ENCODE results near the gene DRG2.

The DRG2 gene

DNA sequence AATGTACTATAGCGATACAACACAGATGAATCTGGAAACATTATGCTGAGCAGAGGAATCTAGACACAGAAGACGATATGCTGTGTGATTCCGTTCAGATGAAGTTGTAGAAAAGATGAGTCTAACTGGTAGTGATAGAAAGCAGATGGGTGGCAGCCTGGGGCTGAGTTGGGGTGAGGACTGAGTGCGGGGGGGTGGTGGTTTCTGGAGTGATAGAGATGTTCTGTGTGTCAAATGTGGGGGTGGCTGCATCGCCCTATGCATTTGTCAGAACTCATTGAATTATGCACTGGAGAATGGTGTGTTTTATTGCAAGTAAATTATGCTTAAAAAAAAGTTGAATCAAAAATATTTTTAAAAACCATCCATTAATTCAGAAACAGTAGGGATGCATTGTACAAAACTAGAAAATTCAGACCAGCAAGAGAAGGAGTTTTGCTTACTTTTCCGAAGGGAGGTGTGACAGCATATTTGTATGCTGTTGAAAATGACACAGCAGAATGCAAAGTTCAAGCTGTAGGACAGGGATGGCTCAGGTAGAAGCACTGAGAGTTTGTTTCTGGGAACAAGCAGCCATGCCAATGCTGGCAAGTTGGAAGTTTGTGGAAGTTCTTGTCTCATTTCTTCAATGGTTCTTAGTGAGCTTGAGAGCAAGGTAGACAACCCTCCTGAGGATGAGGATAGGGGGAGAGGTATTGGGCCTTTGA is 13.0 kb upstream of the DRG2 start:
- no peak overlapping the region for H3K18ac ChIP-seq (ENCODE audit: low read depth in 1 of 2, low read length in 2 of 2)
- H3K27ac ChIP-seq (ENCODE audit: low read length, poor library complexity, severe bottlenecking) = no peak overlapping the region
- H2AFZ ChIP-seq (ENCODE audit: low read depth, low read length) = no peak overlapping the region
- H2BK5ac ChIP-seq (ENCODE audit: low read depth, low read length, poor library complexity, severe bottlenecking) = no peak overlapping the region
- no peak for DNase-seq
- H3K4me2 ChIP-seq (ENCODE audit: low read length, poor library complexity, severe bottlenecking) = no peak overlapping the region
- H4K8ac ChIP-seq (ENCODE audit: low read length) = no peak overlapping the region
- no peaks in the 10 kb centered on the region for H3K79me1 ChIP-seq (replicated peaks; ENCODE audit: low read length, poor library complexity, severe bottlenecking)
- no peaks in the 10 kb centered on the region for H3K36me3 ChIP-seq (ENCODE audit: control insufficient read depth in 1 of 2, insufficient read depth in 2 of 2, low read depth in 1 of 2, low read length in 2 of 2)
- no peak overlapping the region for H2BK12ac ChIP-seq (ENCODE audit: low read length in 2 of 2)
- no peak overlapping the region for H2BK120ac ChIP-seq (ENCODE audit: low read depth, low read length)
- H3K27me3 ChIP-seq (ENCODE audit: control insufficient read depth in 1 of 2, insufficient read depth in 1 of 2, low read length in 2 of 2) = peaks cover 7 to 8% of the 10 kb centered on the region in 2 experiments
- H3K4me1 ChIP-seq (ENCODE audit: control insufficient read depth, insufficient read depth, low read depth, low read length) = peaks cover 3% of the 10 kb centered on the region
- H3K9ac ChIP-seq (ENCODE audit: low read length) = no peak overlapping the region
- H3K9me3 ChIP-seq (ENCODE audit: control insufficient read depth, low read length) = no peaks in the 10 kb centered on the region
- no peak overlapping the region for H3K4me3 ChIP-seq (ENCODE audit: insufficient read depth in 1 of 2, low read depth in 1 of 2, low read length in 2 of 2)
- H4K91ac ChIP-seq (ENCODE audit: low read length) = no peak overlapping the region
- 77% methylated on average over 5 of the region's 6 CpGs for WGBS
- H3K23ac ChIP-seq (ENCODE audit: low read length in 2 of 2) = no peak overlapping the region
- no peak overlapping the region for H3K4ac ChIP-seq (ENCODE audit: low read depth in 1 of 2, low read length in 2 of 2)
- H2AK5ac ChIP-seq (ENCODE audit: low read length, severe bottlenecking) = no peak overlapping the region
- H2BK15ac ChIP-seq (ENCODE audit: low read depth, poor library complexity, severe bottlenecking) = no peak overlapping the region
- H3K14ac ChIP-seq (ENCODE audit: low read length in 2 of 2) = no peak overlapping the region

GRCh38 chr17:18076936-18077335 is 10.8 kb upstream of the DRG2 start:
- 86% methylated on average over 7 of the region's 7 CpGs for WGBS
- H3K4me3 ChIP-seq (ENCODE audit: insufficient read depth in 1 of 2, low read depth in 1 of 2, low read length in 2 of 2) = no peak overlapping the region

DNA sequence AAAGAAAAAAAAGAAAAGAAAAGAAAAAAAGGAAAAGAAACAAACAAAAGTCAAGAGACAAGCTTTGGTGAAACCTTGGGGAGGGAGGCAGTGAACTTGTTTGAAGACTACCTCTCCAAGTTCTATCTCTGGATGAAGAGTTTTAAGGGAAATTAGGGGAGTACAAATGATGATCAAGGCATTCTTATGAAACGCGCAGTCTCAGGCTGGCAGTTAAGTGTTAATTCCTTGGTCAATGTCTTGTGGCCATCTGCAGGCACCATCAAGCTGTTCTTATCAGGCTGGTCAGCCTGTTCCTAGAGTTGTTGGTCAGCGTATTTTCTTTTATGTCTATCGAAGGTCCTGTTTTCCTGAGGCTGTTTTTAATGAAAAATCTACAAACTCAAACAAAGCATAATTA is 8.2 kb upstream of the DRG2 start:
- Histone ChIP-seq H3K14ac (ENCODE audit: low read length in 2 of 2) (no peak overlapping the region), H3K79me1 (replicated peaks; ENCODE audit: low read length, poor library complexity, severe bottlenecking) (no peaks in the 10 kb centered on the region), H3K27me3 (ENCODE audit: control insufficient read depth in 1 of 2, insufficient read depth in 1 of 2, low read length in 2 of 2) (peaks cover 8% of the 10 kb centered on the region in 2 experiments), H3K4me2 (ENCODE audit: low read length, poor library complexity, severe bottlenecking) (no peak overlapping the region), H2BK12ac (ENCODE audit: low read length in 2 of 2) (no peak overlapping the region), H3K9ac (ENCODE audit: low read length) (no peak overlapping the region), H3K36me3 (ENCODE audit: control insufficient read depth in 1 of 2, insufficient read depth in 2 of 2, low read depth in 1 of 2, low read length in 2 of 2) (no peaks in the 10 kb centered on the region), H3K4ac (ENCODE audit: low read depth in 1 of 2, low read length in 2 of 2) (no peak overlapping the region), H3K4me1 (ENCODE audit: control insufficient read depth, insufficient read depth, low read depth, low read length) (no peaks in the 10 kb centered on the region), H2BK120ac (ENCODE audit: low read depth, low read length) (no peak overlapping the region), H3K27ac (ENCODE audit: low read length, poor library complexity, severe bottlenecking) (no peak overlapping the region), H3K23ac (ENCODE audit: low read length in 2 of 2) (no peak overlapping the region), H2BK5ac (ENCODE audit: low read depth, low read length, poor library complexity, severe bottlenecking) (no peak overlapping the region), H3K4me3 (ENCODE audit: insufficient read depth in 1 of 2, low read depth in 1 of 2, low read length in 2 of 2) (no peak overlapping the region), H3K18ac (ENCODE audit: low read depth in 1 of 2, low read length in 2 of 2) (no peak overlapping the region), H2AK5ac (ENCODE audit: low read length, severe bottlenecking) (no peak overlapping the region), H2AFZ (ENCODE audit: low read depth, low read length) (no peak overlapping the region), H3K9me3 (ENCODE audit: control insufficient read depth, low read length) (no peaks in the 10 kb centered on the region), H4K91ac (ENCODE audit: low read length) (no peak overlapping the region), H4K8ac (ENCODE audit: low read length) (no peak overlapping the region), H2BK15ac (ENCODE audit: low read depth, poor library complexity, severe bottlenecking) (no peak overlapping the region)
- DNase-seq = no peak
- WGBS = 100% methylated on average over 4 of the region's 4 CpGs

More at GRCh38 chr17:18076936-18077335, 10.8 kb upstream of the DRG2 start:
- no peak overlapping the region for H3K4ac ChIP-seq (ENCODE audit: low read depth in 1 of 2, low read length in 2 of 2)
- H2BK120ac ChIP-seq (ENCODE audit: low read depth, low read length) = no peak overlapping the region
- no peak overlapping the region for H4K8ac ChIP-seq (ENCODE audit: low read length)
- H4K91ac ChIP-seq (ENCODE audit: low read length) = no peak overlapping the region
- H2BK15ac ChIP-seq (ENCODE audit: low read depth, poor library complexity, severe bottlenecking) = no peak overlapping the region
- H3K9ac ChIP-seq (ENCODE audit: low read length) = no peak overlapping the region
- H2BK12ac ChIP-seq (ENCODE audit: low read length in 2 of 2) = no peak overlapping the region
- H2AK5ac ChIP-seq (ENCODE audit: low read length, severe bottlenecking) = no peak overlapping the region
- peaks cover 8% of the 10 kb centered on the region in 2 experiments for H3K27me3 ChIP-seq (ENCODE audit: control insufficient read depth in 1 of 2, insufficient read depth in 1 of 2, low read length in 2 of 2)
- no peaks in the 10 kb centered on the region for H3K79me1 ChIP-seq (replicated peaks; ENCODE audit: low read length, poor library complexity, severe bottlenecking)
- no peak overlapping the region for H3K18ac ChIP-seq (ENCODE audit: low read depth in 1 of 2, low read length in 2 of 2)
- H3K14ac ChIP-seq (ENCODE audit: low read length in 2 of 2) = no peak overlapping the region
- H3K23ac ChIP-seq (ENCODE audit: low read length in 2 of 2) = no peak overlapping the region
- H2AFZ ChIP-seq (ENCODE audit: low read depth, low read length) = no peak overlapping the region
- H2BK5ac ChIP-seq (ENCODE audit: low read depth, low read length, poor library complexity, severe bottlenecking) = no peak overlapping the region
- no peaks in the 10 kb centered on the region for H3K36me3 ChIP-seq (ENCODE audit: control insufficient read depth in 1 of 2, insufficient read depth in 2 of 2, low read depth in 1 of 2, low read length in 2 of 2)
- no peaks in the 10 kb centered on the region for H3K4me1 ChIP-seq (ENCODE audit: control insufficient read depth, insufficient read depth, low read depth, low read length)
- H3K9me3 ChIP-seq (ENCODE audit: control insufficient read depth, low read length) = no peaks in the 10 kb centered on the region
- H3K4me2 ChIP-seq (ENCODE audit: low read length, poor library complexity, severe bottlenecking) = no peak overlapping the region
- no peak for DNase-seq
- no peak overlapping the region for H3K27ac ChIP-seq (ENCODE audit: low read length, poor library complexity, severe bottlenecking)

DNA sequence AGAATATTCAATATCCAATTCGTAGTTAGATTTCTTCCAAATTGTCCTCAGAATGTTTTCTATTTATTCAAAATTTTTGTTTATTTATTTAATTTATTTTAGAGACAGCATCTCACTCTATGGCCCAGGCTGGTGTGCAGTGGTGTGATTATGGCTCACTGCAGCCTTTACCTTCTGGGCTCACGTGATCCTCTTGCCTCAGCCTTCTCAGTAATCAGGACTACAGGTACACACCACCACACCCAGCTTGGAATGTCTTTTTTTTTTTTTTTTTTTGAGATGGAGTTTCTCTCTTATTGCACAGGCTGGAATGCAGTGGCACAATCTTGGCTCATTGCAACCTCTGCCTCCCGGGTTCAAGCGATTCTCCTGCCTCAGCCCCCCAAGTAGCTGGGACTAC is 3.5 kb upstream of the DRG2 start:
- Histone ChIP-seq H3K18ac (ENCODE audit: low read depth in 1 of 2, low read length in 2 of 2) (no peak overlapping the region), H3K14ac (ENCODE audit: low read length in 2 of 2) (no peak overlapping the region), H2BK120ac (ENCODE audit: low read depth, low read length) (no peak overlapping the region), H3K9ac (ENCODE audit: low read length) (no peak overlapping the region), H4K8ac (ENCODE audit: low read length) (no peak overlapping the region), H2BK5ac (ENCODE audit: low read depth, low read length, poor library complexity, severe bottlenecking) (no peak overlapping the region), H3K9me3 (ENCODE audit: control insufficient read depth, low read length) (no peaks in the 10 kb centered on the region), H3K27ac (ENCODE audit: low read length, poor library complexity, severe bottlenecking) (no peak overlapping the region), H3K79me1 (replicated peaks; ENCODE audit: low read length, poor library complexity, severe bottlenecking) (peaks cover 4% of the 10 kb centered on the region), H2AFZ (ENCODE audit: low read depth, low read length) (no peak overlapping the region), H3K4me1 (ENCODE audit: control insufficient read depth, insufficient read depth, low read depth, low read length) (peaks cover 3% of the 10 kb centered on the region), H3K4me3 (ENCODE audit: insufficient read depth in 1 of 2, low read depth in 1 of 2, low read length in 2 of 2) (no peak overlapping the region), H3K4me2 (ENCODE audit: low read length, poor library complexity, severe bottlenecking) (no peak overlapping the region), H3K36me3 (ENCODE audit: control insufficient read depth in 1 of 2, insufficient read depth in 2 of 2, low read depth in 1 of 2, low read length in 2 of 2) (no peaks in the 10 kb centered on the region), H4K91ac (ENCODE audit: low read length) (no peak overlapping the region), H3K23ac (ENCODE audit: low read length in 2 of 2) (no peak overlapping the region), H2BK15ac (ENCODE audit: low read depth, poor library complexity, severe bottlenecking) (no peak overlapping the region), H3K4ac (ENCODE audit: low read depth in 1 of 2, low read length in 2 of 2) (no peak overlapping the region), H2BK12ac (ENCODE audit: low read length in 2 of 2) (no peak overlapping the region), H3K27me3 (ENCODE audit: control insufficient read depth in 1 of 2, insufficient read depth in 1 of 2, low read length in 2 of 2) (peaks cover 0 to 5% of the 10 kb centered on the region in 2 experiments), H2AK5ac (ENCODE audit: low read length, severe bottlenecking) (no peak overlapping the region)
- no peak for DNase-seq
- whole genome bisulfite sequencing = 96% methylated on average over 2 of the region's 4 CpGs

Data from mesenchymal stem cell (in vitro differentiated cells and primary cell).